Measurements from ENCODE around the gene CA14. TPM values are rescaled to one million over a fixed set of nuclear protein-coding genes. Genes with fewer than 3 reads are reported as not detected.

The CA14 gene
- total RNA-seq, 4 donors from 2014 or later: 0.54 to 1.5 (median 0.78) TPM

- Histone ChIP-seq H3K9me3 (no peaks in the 10 kb centered on the region), H3K4me1 (no peaks in the 10 kb centered on the region), H3K27me3 (no peaks in the 10 kb centered on the region), H3K27ac (no peak overlapping the region), H3K4me3 (no peak overlapping the region), H3K36me3 (peaks cover 0 to 32% of the 10 kb centered on the region in 2 donors)
- no peak for TF ChIP-seq POLR2A (IDR thresholded peaks at IDR 0.05)
- TF ChIP-seq CTCF (IDR thresholded peaks at IDR 0.05): no peak
- no peak for TF ChIP-seq POLR2AphosphoS5 (IDR thresholded peaks at IDR 0.05)
- TF ChIP-seq EP300 (IDR thresholded peaks at IDR 0.05): no peak
- WGBS, 2 donors (ENCODE audit: low coverage in 1 of 2): 93 to 100% methylated on average over 1 to 2 of the region's 2 CpGs
- ATAC-seq: no peak
These were observed 54.2 kb downstream of the CA14 start for GRCh38 chr1:150311762-150312161.

Small RNA genes lying within 50 kb of the gene (small RNA-seq; reads per million reads assigned to genes)
- 0 reads per million in 4 donors for gene RN7SL480P
- 0 to 1.1 (median 0.20) reads per million in 4 donors for gene RNU2-17P

Other genes starting within 250 kb of the CA14 start
- gene OTUD7B, start 247.0 kb upstream of the CA14 start, total RNA-seq: 10 to 100 TPM; 34.1 to 49.6 (median 42.3) TPM
- gene VPS45, start 190.0 kb upstream of the CA14 start, total RNA-seq: 10 to 100 TPM; 44.7 to 75.8 (median 50.4) TPM
- 100 to 1,000 TPM; 217 to 358 (median 228) TPM for gene PLEKHO1, start 107.9 kb upstream of the CA14 start, total RNA-seq
- gene ANP32E, start 21.7 kb upstream of the CA14 start, total RNA-seq: 10 to 100 TPM; 14.8 to 25.1 (median 21.6) TPM
- 10 to 100 TPM; 40.3 to 68.9 (median 49.5) TPM for gene APH1A, start 11.2 kb downstream of the CA14 start, total RNA-seq
- gene C1orf54, start 15.0 kb downstream of the CA14 start, total RNA-seq: 10 to 100 TPM in 3 of 4 donors, 1 to 10 TPM in 1; 5.2 to 37.7 (median 16.2) TPM
- gene CIART, start 24.8 kb downstream of the CA14 start, total RNA-seq: 10 to 100 TPM in 2 of 4 donors, 1 to 10 TPM in 2; 3.5 to 28.3 (median 14.2) TPM
- 10 to 100 TPM; 36.0 to 59.9 (median 43.4) TPM for gene MRPS21, start 36.1 kb downstream of the CA14 start, total RNA-seq
- gene PRPF3, start 63.8 kb downstream of the CA14 start, total RNA-seq: 10 to 100 TPM; 28.1 to 74.9 (median 40.3) TPM
- gene RPRD2, start 106.4 kb downstream of the CA14 start, total RNA-seq: 10 to 100 TPM; 17.0 to 31.3 (median 26.2) TPM
- gene TARS2, start 229.6 kb downstream of the CA14 start, total RNA-seq: 10 to 100 TPM in 2 of 4 donors, 1 to 10 TPM in 2; 6.7 to 32.2 (median 10.6) TPM